Mesenchymal stem cell (in vitro differentiated cells and primary cell): ENCODE data around the gene OXSR1.

Experiments used
- DNase-seq: peaks from one replicate; pipeline ENCODE4 v3.0.0-alpha.2; 2013
- H2AFZ ChIP-seq: one replicate; pipeline ENCODE4 v1.6.1; 2013; ENCODE audit warnings: low read depth, mild to moderate bottlenecking, control low read depth, inconsistent platforms, low read length, moderate library complexity
- H2AK5ac ChIP-seq: 2 replicates; pipeline ENCODE4 v1.6.1; 2013; ENCODE audit warnings: low read length, moderate library complexity, mild to moderate bottlenecking, inconsistent platforms; ENCODE audit not compliant: severe bottlenecking
- H2BK120ac ChIP-seq: one replicate; pipeline ENCODE4 v1.6.1; 2013; ENCODE audit warnings: low read depth, mild to moderate bottlenecking, inconsistent platforms, low read length, moderate library complexity
- H2BK12ac ChIP-seq, 2 experiments: one replicate each; pipeline ENCODE4 v1.6.1; 2013; ENCODE audit warnings: inconsistent platforms in 2 of 2, low read length in 2 of 2, mild to moderate bottlenecking in 2 of 2, moderate library complexity in 2 of 2, control low read depth in 1 of 2
- H2BK15ac ChIP-seq: one replicate; pipeline ENCODE4 v1.6.1; 2013; ENCODE audit warnings: mild to moderate bottlenecking, low read depth, inconsistent platforms; ENCODE audit not compliant: poor library complexity, severe bottlenecking
- H2BK5ac ChIP-seq: 2 replicates; pipeline ENCODE4 v1.6.1; 2013; ENCODE audit warnings: low read depth, mild to moderate bottlenecking, low read length, control low read depth, inconsistent platforms; ENCODE audit not compliant: poor library complexity, severe bottlenecking
- H3K14ac ChIP-seq, 2 experiments: one replicate each; pipeline ENCODE4 v1.6.1; 2013; ENCODE audit warnings: inconsistent platforms in 2 of 2, low read length in 2 of 2, control low read depth in 1 of 2, mild to moderate bottlenecking in 1 of 2, moderate library complexity in 1 of 2
- H3K18ac ChIP-seq, 2 experiments: one replicate each; pipeline ENCODE4 v1.6.1; 2013; ENCODE audit warnings: inconsistent platforms in 2 of 2, low read length in 2 of 2, control low read depth in 1 of 2, low read depth in 1 of 2, mild to moderate bottlenecking in 1 of 2
- H3K23ac ChIP-seq, 2 experiments: one replicate each; pipeline ENCODE4 v1.6.1; 2013; ENCODE audit warnings: inconsistent platforms in 2 of 2, low read length in 2 of 2, mild to moderate bottlenecking in 2 of 2, moderate library complexity in 2 of 2, control low read depth in 1 of 2
- H3K27ac ChIP-seq: 2 replicates; pipeline ENCODE4 v1.5.1; 2013; ENCODE audit warnings: mild to moderate bottlenecking, moderate library complexity, low read length, control low read depth, inconsistent platforms; ENCODE audit not compliant: poor library complexity, severe bottlenecking
- H3K27me3 ChIP-seq, 2 experiments: 2 replicates each; pipeline versions ENCODE4 v1.6.1 to v1.7.0; 2013; ENCODE audit warnings: low read length in 2 of 2, mild to moderate bottlenecking in 2 of 2, moderate library complexity in 2 of 2, control low read depth in 1 of 2, inconsistent platforms in 1 of 2; ENCODE audit not compliant: control insufficient read depth in 1 of 2, insufficient read depth in 1 of 2
- H3K36me3 ChIP-seq, 2 experiments: 2 replicates each; pipeline versions ENCODE4 v1.6.1 to v1.7.0; 2013; ENCODE audit warnings: low read length in 2 of 2, control low read depth in 1 of 2, inconsistent platforms in 1 of 2, low read depth in 1 of 2, mild to moderate bottlenecking in 1 of 2; ENCODE audit not compliant: insufficient read depth in 2 of 2, control insufficient read depth in 1 of 2
- H3K4ac ChIP-seq, 2 experiments: one replicate each; pipeline ENCODE4 v1.6.1; 2013; ENCODE audit warnings: inconsistent platforms in 2 of 2, low read length in 2 of 2, mild to moderate bottlenecking in 2 of 2, moderate library complexity in 2 of 2, control low read depth in 1 of 2, low read depth in 1 of 2
- H3K4me1 ChIP-seq: 2 replicates; pipeline ENCODE4 v1.6.1; 2013; ENCODE audit warnings: low read depth, low read length, control low read depth; ENCODE audit not compliant: control insufficient read depth, insufficient read depth
- H3K4me2 ChIP-seq: 2 replicates; pipeline ENCODE4 v1.6.1; 2013; ENCODE audit warnings: low read length, mild to moderate bottlenecking, inconsistent platforms; ENCODE audit not compliant: poor library complexity, severe bottlenecking
- H3K4me3 ChIP-seq, 2 experiments: 2 replicates each; pipeline versions ENCODE4 v1.5.1 to v1.7.0; 2013; ENCODE audit warnings: low read length in 2 of 2, mild to moderate bottlenecking in 2 of 2, control low read depth in 1 of 2, low read depth in 1 of 2; ENCODE audit not compliant: insufficient read depth in 1 of 2
- H3K79me1 ChIP-seq: replicated peaks from 2 replicates; pipeline ENCODE4 v1.6.1; 2013; ENCODE audit warnings: mild to moderate bottlenecking, control low read depth, low read length, inconsistent platforms; ENCODE audit not compliant: poor library complexity, severe bottlenecking
- H3K9ac ChIP-seq: 2 replicates; pipeline ENCODE4 v1.7.0; 2013; ENCODE audit warnings: mild to moderate bottlenecking, low read length, moderate library complexity
- H3K9me3 ChIP-seq: 2 replicates; pipeline ENCODE4 v1.7.0; 2013; ENCODE audit warnings: mild to moderate bottlenecking, low read length; ENCODE audit not compliant: control insufficient read depth
- H4K8ac ChIP-seq: one replicate; pipeline ENCODE4 v1.6.1; 2013; ENCODE audit warnings: inconsistent platforms, mild to moderate bottlenecking, low read length, moderate library complexity
- H4K91ac ChIP-seq: one replicate; pipeline ENCODE4 v1.6.1; 2013; ENCODE audit warnings: mild to moderate bottlenecking, low read length, inconsistent platforms
- WGBS: methylation state at CpG from one replicate; pipeline ENCODE4 v1.1.7; 2013; ENCODE audit warnings: mixed read lengths; 5-methylcytosine and 5-hydroxymethylcytosine counted together

OXSR1 gene

DNA sequence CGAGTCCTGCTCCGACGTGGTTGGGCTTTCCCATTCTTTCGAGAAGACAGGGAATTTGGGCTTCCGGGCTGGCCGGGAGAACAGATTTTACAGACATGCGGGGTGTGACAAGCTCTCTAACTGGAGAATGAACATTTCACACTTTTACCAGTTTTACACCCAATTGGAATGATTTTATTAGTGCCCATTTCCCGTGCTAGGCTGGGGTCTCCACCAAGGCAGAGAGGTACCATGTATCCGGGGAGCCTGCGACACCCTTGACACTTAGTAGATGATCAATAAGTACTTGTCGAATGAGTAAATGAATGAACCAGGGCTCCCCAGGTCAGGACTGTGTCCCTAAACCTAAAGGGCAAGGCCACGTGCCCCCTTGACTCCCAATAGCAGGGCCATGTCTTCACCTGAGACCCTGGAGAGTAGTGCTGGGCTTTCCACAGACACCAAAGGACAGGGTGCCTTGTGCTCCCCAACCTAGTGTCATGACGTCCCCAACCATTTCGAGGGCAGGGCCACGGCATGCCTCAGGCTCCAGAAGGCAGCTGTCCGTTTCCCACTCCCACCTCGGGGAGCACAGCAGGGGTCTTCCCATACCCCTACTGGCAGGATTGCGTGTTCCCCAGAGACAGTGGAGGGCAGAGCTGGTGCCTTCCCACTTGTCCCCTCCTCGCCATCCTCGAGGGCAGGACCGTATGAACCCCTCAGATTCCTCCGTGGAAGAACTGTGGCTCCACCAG lies 27.6 kb upstream of the OXSR1 start:
- H4K91ac ChIP-seq: peak overlapping the region; percentile 89
- peak overlapping the region; percentile 69 for H2BK120ac ChIP-seq

GRCh38 chr3:38138349-38139190 lies 26.8 kb upstream of the OXSR1 start, which contains the start of gene MYD88:
Gene MYD88 (plus strand): TSS chr3:38138661. CDS start chr3:38138701, 40 bp downstream.
- peak within 1 kb of the TSS; percentile 57 for H2AK5ac ChIP-seq
- peak; percentile 80 for DNase-seq
- peak within 1 kb of the TSS in 1 of 2 experiments; percentile 79 for H3K23ac ChIP-seq
- peak within 1 kb of the TSS; percentile 86 for H3K4me2 ChIP-seq
- peak within 1 kb of the TSS; percentile 88 for H3K27ac ChIP-seq
- peak within 1 kb of the TSS; percentile 72 for H2AFZ ChIP-seq
- H3K9me3 ChIP-seq: no peaks in the 10 kb centered on the region
- peak within 1 kb of the TSS; percentile 89 for H4K91ac ChIP-seq
- H3K4me3 ChIP-seq: peak within 1 kb of the TSS; percentile 78 to 95
- H3K4ac ChIP-seq: peak within 1 kb of the TSS; percentile 82 to 88
- peaks cover 29% of the 10 kb centered on the region for H3K4me1 ChIP-seq
- peaks cover 31 to 42% of the 10 kb centered on the region in 2 experiments for H3K36me3 ChIP-seq
- H3K27me3 ChIP-seq: no peaks in the 10 kb centered on the region
- H2BK15ac ChIP-seq: peak within 1 kb of the TSS; percentile 73
- H2BK12ac ChIP-seq: peak within 1 kb of the TSS in 1 of 2 experiments; percentile 81
- H3K79me1 ChIP-seq: peaks cover 28% of the 10 kb centered on the region
- H3K14ac ChIP-seq: peak within 1 kb of the TSS in 1 of 2 experiments; percentile 94
- WGBS: 4% methylated on average over 62 of the region's 65 CpGs
- peak within 1 kb of the TSS; percentile 69 for H2BK120ac ChIP-seq
- peak within 1 kb of the TSS; percentile 97 for H4K8ac ChIP-seq
- peak within 1 kb of the TSS; percentile 2 for H2BK5ac ChIP-seq
- peak within 1 kb of the TSS; percentile 91 for H3K9ac ChIP-seq
- peak within 1 kb of the TSS; percentile 58 to 99 for H3K18ac ChIP-seq

More for the DNA sequence above, 27.6 kb upstream of the OXSR1 start:
- Histone ChIP-seq H3K27me3 (no peaks in the 10 kb centered on the region), H3K27ac (peak overlapping the region; percentile 88), H3K4me1 (peaks cover 31% of the 10 kb centered on the region), H3K23ac (peak overlapping the region in 1 of 2 experiments; percentile 79), H3K4me3 (peak overlapping the region; percentile 56 to 95), H3K4ac (peak overlapping the region; percentile 15 to 82), H4K8ac (peak overlapping the region; percentile 97), H2BK5ac (no peak overlapping the region), H2BK12ac (peak overlapping the region in 1 of 2 experiments; percentile 70), H2AK5ac (peak overlapping the region; percentile 57), H3K18ac (peak overlapping the region; percentile 58 to 75), H3K9me3 (no peaks in the 10 kb centered on the region), H3K36me3 (peaks cover 33 to 50% of the 10 kb centered on the region in 2 experiments), H2AFZ (peak overlapping the region; percentile 60), H3K9ac (peak overlapping the region; percentile 91), H3K14ac (peak overlapping the region in 1 of 2 experiments; percentile 56), H2BK15ac (peak overlapping the region; percentile 73), H3K4me2 (peak overlapping the region; percentile 86), H3K79me1 (peaks cover 32% of the 10 kb centered on the region)
- no peak for DNase-seq
- 31% methylated on average over 22 of the region's 22 CpGs for WGBS

DNA sequence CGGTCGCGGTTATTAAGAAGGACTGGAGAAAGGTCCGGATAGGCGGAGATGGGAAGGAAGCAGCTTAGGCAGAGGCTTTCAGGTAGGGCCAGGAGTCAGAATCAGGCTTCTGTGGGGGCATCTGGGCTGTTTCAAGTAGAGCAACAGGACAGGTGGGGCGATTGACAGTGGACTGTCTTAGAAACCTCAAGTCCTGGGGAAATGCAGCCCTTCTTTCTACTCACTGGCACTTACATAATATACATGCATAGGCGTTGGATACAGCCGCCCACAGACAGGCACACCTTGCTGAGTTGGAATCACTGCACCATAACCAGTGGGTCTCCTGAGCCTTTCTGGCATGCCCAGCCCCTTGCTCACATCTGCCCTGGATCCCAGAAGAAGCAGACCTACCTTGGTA lies 26.1 kb upstream of the OXSR1 start:
- Histone ChIP-seq H3K4me2 (peak overlapping the region; percentile 86), H3K14ac (peak overlapping the region in 1 of 2 experiments; percentile 42), H3K27me3 (no peaks in the 10 kb centered on the region), H3K23ac (no peak overlapping the region), H2BK12ac (no peak overlapping the region), H2BK120ac (no peak overlapping the region), H3K79me1 (peaks cover 22% of the 10 kb centered on the region), H3K36me3 (peaks cover 25 to 35% of the 10 kb centered on the region in 2 experiments), H3K9ac (peak overlapping the region; percentile 91), H3K9me3 (no peaks in the 10 kb centered on the region), H4K91ac (no peak overlapping the region), H2BK15ac (peak overlapping the region; percentile 37), H2AK5ac (no peak overlapping the region), H3K18ac (peak overlapping the region; percentile 58 to 99), H2BK5ac (no peak overlapping the region), H3K27ac (no peak overlapping the region), H3K4ac (peak overlapping the region in 1 of 2 experiments; percentile 82), H2AFZ (no peak overlapping the region), H3K4me1 (peaks cover 26% of the 10 kb centered on the region), H3K4me3 (peak overlapping the region; percentile 78 to 95), H4K8ac (peak overlapping the region; percentile 97)
- WGBS: 17% methylated on average over 8 of the region's 8 CpGs
- DNase-seq: no peak
